Gastrocnemius medialis (tissue), 4 donors: ENCODE results near the gene SPNS2. TPM values are rescaled to one million over a fixed set of nuclear protein-coding genes. Genes with fewer than 3 reads are reported as not detected.

Source experiments
- ATAC-seq, 2 donors: fragments of 150-250 bp; one replicate each; pipeline ENCODE4 v1.9.1; 2016
- DNase-seq, 2 donors: peaks; one replicate each; pipeline ENCODE4 v3.0.0-alpha.2; 2019
- H3K27ac ChIP-seq, 4 donors: fragments of 200-600 bp; sonication (generic); 1 replicate in 1 of 4; 2 replicates in 3 of 4; pipeline ENCODE4 v1.5.1; 2016 to 2018; ENCODE audit warnings: mild to moderate bottlenecking in 2 of 4, moderate library complexity in 1 of 4
- H3K27me3 ChIP-seq, 3 donors: fragments of 200-600 bp; sonication (generic) in 2 of 3; 1 replicate in 1 of 3; 2 replicates in 2 of 3; pipeline versions ENCODE4 v1.5.1 to v1.6.0; 2016 to 2019; ENCODE audit warnings: mild to moderate bottlenecking in 1 of 3, moderate library complexity in 1 of 3
- H3K36me3 ChIP-seq, 2 donors: fragments of 200-600 bp; sonication (generic) in 1 of 2; one replicate each; pipeline ENCODE4 v1.5.1; 2017 to 2018
- H3K4me1 ChIP-seq, 2 donors: fragments of 200-600 bp; sonication (generic) in 1 of 2; one replicate each; pipeline ENCODE4 v1.5.1; 2016 to 2017; ENCODE audit warnings: mild to moderate bottlenecking in 2 of 2
- H3K4me3 ChIP-seq, 4 donors: fragments of 200-600 bp; sonication (generic) in 3 of 4; 1 replicate in 1 of 4; 2 replicates in 3 of 4; pipeline ENCODE4 v1.5.1; 2016 to 2019; ENCODE audit warnings: mild to moderate bottlenecking in 2 of 4
- H3K9me3 ChIP-seq, 3 donors: fragments of 200-600 bp; sonication (generic) in 2 of 3; 1 replicate in 1 of 3; 2 replicates in 2 of 3; pipeline ENCODE4 v1.5.1; 2016 to 2019
- POLR2A ChIP-seq, 2 donors: fragments of 450-650 bp; IDR thresholded peaks; one replicate each; pipeline ENCODE4 v1.6.1; 2017; ENCODE audit warnings: antibody characterized with exemption in 2 of 2, mild to moderate bottlenecking in 2 of 2, moderate library complexity in 2 of 2
- in situ Hi-C, 4 donors: fragments of 200-750 bp; cut with MboI; loops; one replicate each; pipeline versions ENCODE4 v1.15.0 to v1.8.0; 2017; ENCODE audit warnings: low sequenced_read_pairs in 4 of 4
- intact Hi-C: fragments of 100-400 bp; cut with DNase I; formaldehyde crosslinking; loops from one replicate; pipeline ENCODE4 v1.15.1; 2023; ENCODE audit warnings: low total_unique reads
- total RNA-seq, 4 donors: library from RNA; depleted of rRNA; stranded (reverse); fragments of >200 nt; gene quantifications; one replicate each; pipeline versions ENCODE4 v1.1.0 to v1.2.3, GENCODE V29; 2016
- TF ChIP-seq, protein P1 (sequence below), 5 experiments: fragments of 450-650 bp in 3 of 5; fragments of 200-600 bp in 2 of 5; sonication (generic) in 2 of 5; IDR thresholded peaks in 4 of 5; conservative IDR thresholded peaks in 1 of 5; 1 replicate in 4 of 5; 2 replicates in 1 of 5; pipeline ENCODE4 v1.5.1; 2016 to 2019; ENCODE audit warnings: antibody characterized with exemption in 5 of 5, mild to moderate bottlenecking in 3 of 5, moderate library complexity in 3 of 5

SPNS2 gene
- total RNA-seq, 4 donors from 2014 or later = 2.7 to 6.2 (median 4.2) TPM

DNA sequence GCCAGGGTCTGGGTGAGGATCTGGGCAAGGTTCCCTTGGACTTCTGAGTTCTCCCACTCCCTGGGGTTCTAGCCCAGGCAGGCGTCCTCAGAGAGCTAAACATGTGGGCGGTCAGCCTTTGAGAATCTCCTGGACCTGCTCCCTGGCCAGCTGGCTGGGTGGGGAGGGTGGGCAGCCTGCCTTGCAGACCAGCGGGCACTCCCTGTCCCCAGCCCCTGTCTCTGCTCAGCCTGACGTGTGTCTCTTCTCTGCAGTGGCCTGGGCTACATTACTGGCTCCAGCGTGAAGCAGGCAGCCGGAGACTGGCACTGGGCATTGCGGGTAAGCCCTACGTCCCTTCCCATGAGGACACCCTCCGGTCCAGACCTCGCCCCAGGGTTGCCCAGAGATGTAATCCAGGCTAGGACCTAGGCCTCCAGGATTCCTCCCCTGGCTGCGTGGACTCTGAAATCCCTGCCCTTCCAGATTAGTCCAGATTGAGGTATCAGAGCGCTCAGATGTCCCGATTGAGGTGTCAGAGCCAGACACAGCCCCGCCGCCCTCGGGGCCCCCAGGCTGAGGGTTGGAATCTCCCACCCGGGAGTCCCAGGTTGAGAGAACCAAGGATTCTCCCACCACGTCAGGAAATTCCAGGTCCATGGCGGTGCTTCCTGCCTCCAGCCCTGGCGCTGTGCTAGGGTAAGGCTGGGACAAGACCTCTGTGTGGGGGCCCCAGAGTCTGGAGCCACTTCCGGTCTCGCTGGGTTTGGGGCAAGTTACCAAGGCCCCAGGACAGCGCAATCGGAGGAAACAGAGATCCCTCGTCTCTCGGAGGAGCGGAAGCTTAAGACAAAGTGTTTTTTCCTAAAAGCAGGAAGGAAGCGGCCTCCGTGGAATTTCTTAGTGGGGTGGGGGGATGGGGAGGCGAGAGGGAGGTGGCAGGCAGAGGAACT lies 32.4 kb downstream of the SPNS2 start:
- TF ChIP-seq POLR2A (IDR thresholded peaks at IDR 0.05) = no peak
- TF ChIP-seq, protein P1, sequence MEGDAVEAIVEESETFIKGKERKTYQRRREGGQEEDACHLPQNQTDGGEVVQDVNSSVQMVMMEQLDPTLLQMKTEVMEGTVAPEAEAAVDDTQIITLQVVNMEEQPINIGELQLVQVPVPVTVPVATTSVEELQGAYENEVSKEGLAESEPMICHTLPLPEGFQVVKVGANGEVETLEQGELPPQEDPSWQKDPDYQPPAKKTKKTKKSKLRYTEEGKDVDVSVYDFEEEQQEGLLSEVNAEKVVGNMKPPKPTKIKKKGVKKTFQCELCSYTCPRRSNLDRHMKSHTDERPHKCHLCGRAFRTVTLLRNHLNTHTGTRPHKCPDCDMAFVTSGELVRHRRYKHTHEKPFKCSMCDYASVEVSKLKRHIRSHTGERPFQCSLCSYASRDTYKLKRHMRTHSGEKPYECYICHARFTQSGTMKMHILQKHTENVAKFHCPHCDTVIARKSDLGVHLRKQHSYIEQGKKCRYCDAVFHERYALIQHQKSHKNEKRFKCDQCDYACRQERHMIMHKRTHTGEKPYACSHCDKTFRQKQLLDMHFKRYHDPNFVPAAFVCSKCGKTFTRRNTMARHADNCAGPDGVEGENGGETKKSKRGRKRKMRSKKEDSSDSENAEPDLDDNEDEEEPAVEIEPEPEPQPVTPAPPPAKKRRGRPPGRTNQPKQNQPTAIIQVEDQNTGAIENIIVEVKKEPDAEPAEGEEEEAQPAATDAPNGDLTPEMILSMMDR (IDR thresholded peaks at IDR 0.05 in 4 of 5, conservative IDR thresholded peaks at IDR 0.05 in 1 of 5) = no peak
- in situ Hi-C loops = no loop called here
- DNase-seq (no peak), ATAC-seq (no peak)
- Histone ChIP-seq H3K27me3 (no peaks in the 10 kb centered on the region), H3K4me3 (no peak overlapping the region), H3K4me1 (peaks cover 17 to 33% of the 10 kb centered on the region in 2 donors), H3K27ac (peak overlapping the region; percentile 54 to 76 (median 67)), H3K36me3 (no peaks in the 10 kb centered on the region), H3K9me3 (no peaks in the 10 kb centered on the region)
- intact Hi-C loops = no loop called here

DNA sequence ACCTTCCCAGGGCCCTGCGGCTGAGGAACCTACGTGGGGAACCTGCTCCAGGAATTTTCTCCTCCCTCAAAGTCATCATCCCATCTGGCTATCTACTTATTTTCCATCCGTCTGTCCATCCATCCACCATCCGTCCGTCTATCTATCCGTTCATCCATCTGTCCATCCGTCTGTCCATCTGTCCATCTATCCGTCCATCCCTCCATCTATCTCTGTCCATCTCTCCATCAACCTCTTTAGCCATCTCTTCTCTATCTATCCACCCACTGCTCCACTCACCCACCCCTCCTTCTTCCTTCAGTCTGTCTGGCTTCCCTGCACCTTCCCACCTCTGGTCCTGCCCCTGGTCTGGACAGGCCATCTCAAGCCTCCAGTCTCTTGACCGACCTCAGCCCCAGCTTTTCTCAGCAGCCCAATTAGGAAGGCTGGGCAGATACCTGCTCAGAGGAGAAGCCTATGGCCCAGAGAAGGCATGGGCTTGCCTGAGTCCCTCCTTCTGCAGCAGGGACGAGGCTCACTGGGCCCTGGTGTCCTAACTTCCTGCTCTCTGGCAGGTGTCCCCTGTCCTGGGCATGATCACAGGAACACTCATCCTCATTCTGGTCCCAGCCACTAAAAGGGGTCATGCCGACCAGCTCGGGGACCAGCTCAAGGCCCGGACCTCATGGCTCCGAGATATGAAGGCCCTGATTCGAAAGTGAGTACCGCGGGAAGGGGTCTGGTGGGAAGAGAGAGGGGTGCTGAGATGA lies 33.5 kb downstream of the SPNS2 start:
- in situ Hi-C loops = no loop called here
- Histone ChIP-seq H3K27ac (peak overlapping the region in 3 of 4 donors; percentile 63 to 76 (median 71)), H3K36me3 (no peaks in the 10 kb centered on the region), H3K4me1 (peaks cover 28 to 36% of the 10 kb centered on the region in 2 donors), H3K27me3 (no peaks in the 10 kb centered on the region), H3K4me3 (no peak overlapping the region), H3K9me3 (no peaks in the 10 kb centered on the region)
- intact Hi-C loops = no loop called here
- TF ChIP-seq, protein P1 (IDR thresholded peaks at IDR 0.05 in 4 of 5, conservative IDR thresholded peaks at IDR 0.05 in 1 of 5) = no peak
- no peak for ATAC-seq
- DNase-seq = no peak

DNA sequence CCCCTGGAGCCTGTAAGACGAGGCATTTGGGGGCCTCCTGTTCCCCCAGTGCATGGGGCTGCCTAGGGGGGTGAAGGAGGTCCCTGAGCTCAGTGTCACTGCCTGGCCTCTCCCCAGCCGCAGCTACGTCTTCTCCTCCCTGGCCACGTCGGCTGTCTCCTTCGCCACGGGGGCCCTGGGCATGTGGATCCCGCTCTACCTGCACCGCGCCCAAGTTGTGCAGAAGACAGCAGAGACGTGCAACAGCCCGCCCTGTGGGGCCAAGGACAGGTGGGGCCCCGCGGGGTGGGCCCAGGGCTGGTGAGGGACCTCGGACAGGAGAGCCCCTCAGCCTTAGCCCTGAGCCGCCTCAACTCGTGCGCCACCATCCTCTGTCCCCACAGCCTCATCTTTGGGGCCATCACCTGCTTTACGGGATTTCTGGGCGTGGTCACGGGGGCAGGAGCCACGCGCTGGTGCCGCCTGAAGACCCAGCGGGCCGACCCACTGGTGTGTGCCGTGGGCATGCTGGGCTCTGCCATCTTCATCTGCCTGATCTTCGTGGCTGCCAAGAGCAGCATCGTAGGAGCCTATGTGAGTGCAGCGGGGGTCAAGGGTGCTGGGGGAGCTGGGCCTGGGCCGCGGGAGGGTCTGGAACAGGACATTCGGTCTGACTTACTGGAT lies 34.3 kb downstream of the SPNS2 start:
- Histone ChIP-seq H3K4me3 (no peak overlapping the region), H3K36me3 (no peaks in the 10 kb centered on the region), H3K27me3 (no peaks in the 10 kb centered on the region), H3K4me1 (peaks cover 30 to 44% of the 10 kb centered on the region in 2 donors), H3K27ac (peak overlapping the region in 3 of 4 donors; percentile 66 to 76 (median 67)), H3K9me3 (no peaks in the 10 kb centered on the region)
- no peak for DNase-seq
- in situ Hi-C loops (no loop called here), intact Hi-C loops (no loop called here)
- ATAC-seq = no peak
- TF ChIP-seq, protein P1 (IDR thresholded peaks at IDR 0.05 in 4 of 5, conservative IDR thresholded peaks at IDR 0.05 in 1 of 5) = no peak
- TF ChIP-seq POLR2A (IDR thresholded peaks at IDR 0.05) = no peak

DNA sequence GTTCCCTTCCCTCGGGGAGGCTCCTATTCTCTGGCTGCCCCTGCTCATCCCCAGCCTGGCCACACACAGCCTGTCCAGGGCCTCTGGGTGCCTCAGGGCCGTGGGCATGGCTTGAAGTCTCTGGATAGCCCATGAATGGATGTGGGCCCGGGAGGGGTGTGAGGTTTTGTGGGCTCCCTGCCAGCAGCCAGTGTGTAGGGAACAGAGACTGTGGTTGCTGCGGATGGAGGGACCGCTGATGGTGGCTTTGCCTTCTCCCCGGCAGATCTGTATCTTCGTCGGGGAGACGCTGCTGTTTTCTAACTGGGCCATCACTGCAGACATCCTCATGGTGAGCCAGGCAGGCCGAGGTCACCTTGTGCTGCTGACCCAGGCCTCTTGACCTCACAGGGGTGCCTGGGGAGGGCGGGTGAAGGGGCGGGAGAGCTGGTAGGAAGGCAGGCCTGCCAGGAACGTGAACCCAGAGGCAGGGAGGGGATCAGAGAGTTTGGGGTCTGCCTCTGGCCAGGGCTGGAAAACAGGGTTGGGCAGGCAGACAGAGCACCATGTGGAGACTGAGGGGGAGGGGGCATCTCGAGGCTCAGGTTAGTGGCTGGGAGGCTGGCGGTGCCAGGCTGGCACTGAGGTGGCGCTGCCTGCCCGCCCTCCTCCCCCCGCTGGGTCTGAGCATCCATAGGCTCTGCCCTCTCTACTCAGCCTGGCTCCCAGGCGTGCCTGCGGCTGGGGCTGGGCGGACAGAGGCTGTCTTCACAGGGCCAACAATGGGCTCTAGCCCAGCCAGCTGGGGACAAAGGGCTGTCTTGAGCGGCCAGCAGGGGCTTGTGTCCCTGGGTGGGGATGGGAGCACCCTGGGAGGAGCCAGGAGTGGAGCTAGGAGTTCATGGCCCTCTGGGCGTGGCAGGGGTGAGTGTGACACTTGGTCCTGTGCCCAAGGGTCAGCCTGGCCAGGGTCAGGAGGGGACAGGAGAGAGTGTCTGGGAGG lies 35.1 kb downstream of the SPNS2 start:
- DNase-seq (no peak), ATAC-seq (no peak)

More for the DNA sequence above, 35.1 kb downstream of the SPNS2 start:
- Histone ChIP-seq H3K27me3 (no peaks in the 10 kb centered on the region), H3K4me1 (peaks cover 30 to 52% of the 10 kb centered on the region in 2 donors), H3K27ac (peak overlapping the region; percentile 18 to 76 (median 66)), H3K36me3 (peaks cover 0 to 3% of the 10 kb centered on the region in 2 donors), H3K9me3 (no peaks in the 10 kb centered on the region), H3K4me3 (no peak overlapping the region)
- in situ Hi-C loops = no loop called here
- no peak for TF ChIP-seq POLR2A (IDR thresholded peaks at IDR 0.05)
- TF ChIP-seq, protein P1 (IDR thresholded peaks at IDR 0.05 in 4 of 5, conservative IDR thresholded peaks at IDR 0.05 in 1 of 5) = peak in 1 of 5 experiments; percentile 11
- intact Hi-C loops = no loop called here
